K562 (cell line): ENCODE results near the gene MRPL38. TPM values are rescaled to one million over a fixed set of nuclear protein-coding genes. Genes with fewer than 3 reads are reported as not detected.

Experiments used
- BHLHE40 ChIP-seq: IDR thresholded peaks from 2 replicates; pipeline ENCODE4 v1.6.1; 2011; ENCODE audit warnings: low read length, improper control_type of control experiment
- EHMT2 ChIP-seq: fragments of 450-650 bp; IDR thresholded peaks from 2 replicates; pipeline ENCODE4 v1.6.1; 2018; ENCODE audit warnings: antibody characterized with exemption
- EWSR1 ChIP-seq: fragments of 450-650 bp; IDR thresholded peaks from 2 replicates; pipeline ENCODE4 v1.6.1; 2018; ENCODE audit warnings: borderline replicate concordance, mild to moderate bottlenecking, low read depth, moderate library complexity; ENCODE audit not compliant: partially characterized antibody
- GTF2F1 ChIP-seq: IDR thresholded peaks from 2 replicates; pipeline ENCODE4 v1.6.1; 2011; ENCODE audit warnings: low read depth, low read length, improper control_type of control experiment
- IFI16 ChIP-seq: fragments of 250-450 bp; sonication (Bioruptor Pico); IDR thresholded peaks from 2 replicates; pipeline ENCODE4 v2.1.2; 2022; ENCODE audit warnings: mild to moderate bottlenecking, inconsistent platforms
- LARP7 ChIP-seq: fragments of 450-650 bp; IDR thresholded peaks from 2 replicates; pipeline ENCODE4 v1.6.1; 2016
- MXI1 ChIP-seq: IDR thresholded peaks from 2 replicates; pipeline ENCODE4 v1.6.1; 2011; ENCODE audit warnings: low read depth, mild to moderate bottlenecking, improper control_type of control experiment, low read length
- NCOR1 ChIP-seq: fragments of 450-650 bp; IDR thresholded peaks from 2 replicates; pipeline ENCODE4 v1.6.1; 2016; ENCODE audit warnings: mild to moderate bottlenecking, moderate library complexity
- NONO ChIP-seq, 2 experiments: fragments of 200-400 bp in 1 of 2; fragments of 450-650 bp in 1 of 2; formaldehyde crosslinking in 1 of 2; IDR thresholded peaks; 2 replicates each; pipeline ENCODE4 v1.6.1; 2017; ENCODE audit warnings: low read depth in 2 of 2, mild to moderate bottlenecking in 2 of 2, moderate library complexity in 2 of 2, low read length in 1 of 2
- POLR2G ChIP-seq: fragments of 200-400 bp; formaldehyde crosslinking; IDR thresholded peaks from 2 replicates; pipeline ENCODE4 v1.6.1; 2017; ENCODE audit warnings: low read depth, mild to moderate bottlenecking, antibody characterized with exemption, low read length, moderate library complexity
- TFAM ChIP-seq: fragments of 250-450 bp; sonication (Bioruptor Pico); conservative IDR thresholded peaks from 2 replicates; pipeline ENCODE4 v1.5.0; 2021; ENCODE audit warnings: mild to moderate bottlenecking, moderate library complexity
- YY1 ChIP-seq, 3 experiments: IDR thresholded peaks; 2 replicates each; pipeline ENCODE4 v1.6.1; 2011; ENCODE audit warnings: low read length in 2 of 3, mild to moderate bottlenecking in 2 of 3, moderate library complexity in 2 of 3, borderline replicate concordance in 1 of 3, control low read depth in 1 of 3, low read depth in 1 of 3; ENCODE audit not compliant: insufficient read depth in 3 of 3, insufficient replicate concordance in 2 of 3, control insufficient read depth in 1 of 3, insufficient read length in 1 of 3; ENCODE audit errors: extremely low read depth in 1 of 3
- ZKSCAN8 ChIP-seq: fragments of 200-800 bp; sonication (Bioruptor generic); IDR thresholded peaks from 2 replicates; pipeline ENCODE4 v1.6.1; 2016; ENCODE audit warnings: missing genetic modification characterization, missing compliant biosample characterization
- ZNF274 ChIP-seq: IDR thresholded peaks from 2 replicates; pipeline ENCODE4 v1.6.1; 2011; ENCODE audit warnings: low read depth, mild to moderate bottlenecking, low read length, moderate library complexity, borderline replicate concordance
- ZNF75A ChIP-seq: fragments of 450-650 bp; formaldehyde crosslinking; IDR thresholded peaks from 2 replicates; pipeline ENCODE4 v1.4.0; 2020; ENCODE audit warnings: mild to moderate bottlenecking
- ZNF778 ChIP-seq: fragments of 450-650 bp; formaldehyde crosslinking; IDR thresholded peaks from 2 replicates; pipeline ENCODE4 v1.4.0; 2020; ENCODE audit warnings: mild to moderate bottlenecking, moderate library complexity
- polyA plus RNA-seq, 8 experiments: library from polyadenylated mRNA; depleted of rRNA in 4 of 8; stranded (reverse) in 5 of 8; unstranded in 3 of 8; fragments of >200 nt; fragmentation: Nextera tagmentation in 2 of 8; fragmentation: Illumina TruSeq in 1 of 8; extraction: Ambion mirVana in 2 of 8; extraction: Trizol in 1 of 8; gene quantifications; 2 replicates each; pipeline versions ENCODE4 v1.2.1 to v1.2.3, GENCODE V29; 2011 to 2014; ENCODE audit warnings: inconsistent platforms in 1 of 8, missing spikeins in 1 of 8
- total RNA-seq, 7 experiments: library from RNA; depleted of rRNA in 6 of 7; stranded (reverse); fragments of >200 nt in 6 of 7; fragmentation: Illumina TruSeq in 2 of 7; extraction: Trizol in 2 of 7; gene quantifications; 2 replicates each; pipeline versions ENCODE4 v1.2.1 to v1.2.3, GENCODE V29; 2011 to 2021; ENCODE audit warnings: low replicate concordance in 1 of 7
- TF ChIP-seq, protein P1 (sequence below): fragments of 250-450 bp; sonication (Bioruptor Pico); IDR thresholded peaks from 2 replicates; pipeline ENCODE4 v1.4.0; 2020
- TF ChIP-seq, protein P2 (sequence below): fragments of 450-650 bp; formaldehyde crosslinking; IDR thresholded peaks from 2 replicates; pipeline ENCODE4 v1.4.0; 2022; ENCODE audit warnings: missing genetic modification characterization
- TF ChIP-seq, protein P3 (sequence below): sonication (generic); formaldehyde crosslinking; IDR thresholded peaks from 2 replicates; pipeline ENCODE4 v1.8.0; 2023; ENCODE audit warnings: mild to moderate bottlenecking, missing genetic modification reagents

Gene MRPL38
- total and polyA plus RNA-seq, 9 of the 15 experiments (the other 6 are each of a cell fraction or from before 2014, with no cell fraction given): 4.5 to 154 (median 48.5) TPM

DNA sequence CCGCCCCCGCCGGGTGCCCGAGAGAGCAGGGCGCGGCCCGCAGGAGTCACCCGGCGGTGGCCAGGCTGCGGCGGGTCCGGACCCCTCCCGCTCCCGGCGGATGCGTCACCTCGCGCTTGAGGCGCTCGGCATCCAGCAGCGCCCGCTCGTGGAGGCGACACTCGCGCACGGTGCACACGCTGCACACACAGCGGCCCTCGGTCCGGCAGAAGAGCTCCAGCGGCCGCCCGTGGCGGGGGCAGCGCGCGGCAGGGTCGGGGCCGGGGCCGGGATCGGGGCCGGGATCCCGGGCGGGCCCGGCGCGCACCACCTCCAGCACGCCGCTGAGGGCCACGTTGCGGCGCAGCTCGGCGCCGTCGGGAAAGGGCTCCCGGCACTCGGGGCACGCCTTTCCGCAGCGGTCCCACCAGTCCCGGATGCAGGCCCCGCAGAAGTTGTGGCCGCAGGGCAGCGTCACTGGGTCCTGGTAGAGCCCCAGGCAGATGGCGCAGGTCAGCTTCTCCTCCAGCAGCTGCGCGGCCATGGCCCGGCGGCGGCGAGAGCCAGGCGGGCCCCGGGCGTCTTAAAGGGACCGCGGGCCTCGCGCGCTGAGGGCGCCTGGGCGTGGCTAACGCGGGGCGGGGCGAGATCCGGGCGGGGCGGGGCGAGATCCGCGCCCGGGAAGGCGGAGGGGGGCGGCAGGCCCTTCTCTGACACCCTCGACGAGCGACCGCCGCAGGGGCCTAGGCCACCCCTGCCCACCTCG, 8.1 kb downstream of the MRPL38 start, which contains the start of gene TRIM65 (continued):
- TF ChIP-seq POLR2G: peak; percentile 94
- no peak for TF ChIP-seq IFI16 (CRISPR knock-in tag)
- TF ChIP-seq YY1 (IDR thresholded peaks at IDR 0.05; ENCODE audit: borderline replicate concordance in 1 of 3, control insufficient read depth in 1 of 3, extremely low read depth in 1 of 3, insufficient read depth in 3 of 3, insufficient read length in 1 of 3, insufficient replicate concordance in 2 of 3, low read depth in 1 of 3, low read length in 2 of 3): peak; percentile 67 to 89 (median 84)
- no peak for TF ChIP-seq LARP7
- TF ChIP-seq TFAM (CRISPR knock-in tag): no peak
- no peak for TF ChIP-seq ZNF274
- TF ChIP-seq ZNF778 (CRISPR knock-in tag): no peak
- no peak for TF ChIP-seq GTF2F1
- no peak for TF ChIP-seq MXI1
- TF ChIP-seq, protein P1, sequence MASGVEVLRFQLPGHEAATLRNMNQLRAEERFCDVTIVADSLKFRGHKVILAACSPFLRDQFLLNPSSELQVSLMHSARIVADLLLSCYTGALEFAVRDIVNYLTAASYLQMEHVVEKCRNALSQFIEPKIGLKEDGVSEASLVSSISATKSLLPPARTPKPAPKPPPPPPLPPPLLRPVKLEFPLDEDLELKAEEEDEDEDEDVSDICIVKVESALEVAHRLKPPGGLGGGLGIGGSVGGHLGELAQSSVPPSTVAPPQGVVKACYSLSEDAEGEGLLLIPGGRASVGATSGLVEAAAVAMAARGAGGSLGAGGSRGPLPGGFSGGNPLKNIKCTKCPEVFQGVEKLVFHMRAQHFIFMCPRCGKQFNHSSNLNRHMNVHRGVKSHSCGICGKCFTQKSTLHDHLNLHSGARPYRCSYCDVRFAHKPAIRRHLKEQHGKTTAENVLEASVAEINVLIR (CRISPR knock-in tag): no peak; the same call in 1 of the 2 replicates
- peak; percentile 35; the same call in 1 of the 2 replicates for TF ChIP-seq BHLHE40
- TF ChIP-seq EWSR1: no peak
- TF ChIP-seq NONO (IDR thresholded peaks at IDR 0.05; ENCODE audit: low read depth in 2 of 2, low read length in 1 of 2): peak; percentile 77 to 84
- TF ChIP-seq, protein P2, sequence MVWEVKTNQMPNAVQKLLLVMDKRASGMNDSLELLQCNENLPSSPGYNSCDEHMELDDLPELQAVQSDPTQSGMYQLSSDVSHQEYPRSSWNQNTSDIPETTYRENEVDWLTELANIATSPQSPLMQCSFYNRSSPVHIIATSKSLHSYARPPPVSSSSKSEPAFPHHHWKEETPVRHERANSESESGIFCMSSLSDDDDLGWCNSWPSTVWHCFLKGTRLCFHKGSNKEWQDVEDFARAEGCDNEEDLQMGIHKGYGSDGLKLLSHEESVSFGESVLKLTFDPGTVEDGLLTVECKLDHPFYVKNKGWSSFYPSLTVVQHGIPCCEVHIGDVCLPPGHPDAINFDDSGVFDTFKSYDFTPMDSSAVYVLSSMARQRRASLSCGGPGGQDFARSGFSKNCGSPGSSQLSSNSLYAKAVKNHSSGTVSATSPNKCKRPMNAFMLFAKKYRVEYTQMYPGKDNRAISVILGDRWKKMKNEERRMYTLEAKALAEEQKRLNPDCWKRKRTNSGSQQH (CRISPR knock-in tag): no peak
- no peak for TF ChIP-seq ZKSCAN8
- TF ChIP-seq NCOR1: 0 out of 2 replicates have a peak, but pooled peaks have one; percentile 6
- no peak for TF ChIP-seq EHMT2
- TF ChIP-seq, protein P3, sequence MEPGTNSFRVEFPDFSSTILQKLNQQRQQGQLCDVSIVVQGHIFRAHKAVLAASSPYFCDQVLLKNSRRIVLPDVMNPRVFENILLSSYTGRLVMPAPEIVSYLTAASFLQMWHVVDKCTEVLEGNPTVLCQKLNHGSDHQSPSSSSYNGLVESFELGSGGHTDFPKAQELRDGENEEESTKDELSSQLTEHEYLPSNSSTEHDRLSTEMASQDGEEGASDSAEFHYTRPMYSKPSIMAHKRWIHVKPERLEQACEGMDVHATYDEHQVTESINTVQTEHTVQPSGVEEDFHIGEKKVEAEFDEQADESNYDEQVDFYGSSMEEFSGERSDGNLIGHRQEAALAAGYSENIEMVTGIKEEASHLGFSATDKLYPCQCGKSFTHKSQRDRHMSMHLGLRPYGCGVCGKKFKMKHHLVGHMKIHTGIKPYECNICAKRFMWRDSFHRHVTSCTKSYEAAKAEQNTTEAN (CRISPR knock-in tag): no peak
- no peak for TF ChIP-seq ZNF75A (CRISPR knock-in tag)
